Central memory CD4-positive, alpha-beta T cell (primary cell): ENCODE data around the gene ANKRD23.
"Not testable (repeated sequence)": the region's sequence is repeated elsewhere in the genome, so short reads cannot be mapped to it uniquely, and the experiment has no call there.

ENCODE experiments used
- DNase-seq: peaks from one replicate; pipeline ENCODE4 v3.0.0; 2022

ANKRD23 gene

GRCh38 chr2:96863056-96863455, 19.2 kb upstream of the ANKRD23 start:
- not testable (repeated sequence) for DNase-seq

- no peak for DNase-seq
These were observed 17.3 kb upstream of the ANKRD23 start for GRCh38 chr2:96861074-96861473.

- peak; percentile 30 for DNase-seq
These were observed 16.5 kb upstream of the ANKRD23 start for GRCh38 chr2:96860065-96861029.

GRCh38 chr2:96859681-96860064, 15.9 kb upstream of the ANKRD23 start:
- DNase-seq: no peak

GRCh38 chr2:96859099-96859649, 15.4 kb upstream of the ANKRD23 start:
- no peak for DNase-seq

GRCh38 chr2:96857667-96858372, 14.0 kb upstream of the ANKRD23 start, which contains the start of gene ANKRD39:
TSS of gene ANKRD39 (minus strand) at chr2:96858016. CDS start at chr2:96857987, 29 bp downstream.
- peak; percentile 98 for DNase-seq

- DNase-seq: peak; percentile 28
These were observed 13.2 kb upstream of the ANKRD23 start for GRCh38 chr2:96856776-96857666.

GRCh38 chr2:96853321-96853720, 9.5 kb upstream of the ANKRD23 start:
- no peak for DNase-seq

GRCh38 chr2:96852667-96853066, 8.8 kb upstream of the ANKRD23 start:
- DNase-seq: no peak

- no peak for DNase-seq
These were observed 4.4 kb upstream of the ANKRD23 start for GRCh38 chr2:96848264-96848663.

GRCh38 chr2:96847586-96847985, 3.8 kb upstream of the ANKRD23 start:
- DNase-seq: no peak

GRCh38 chr2:96846825-96847224, 3.0 kb upstream of the ANKRD23 start:
- DNase-seq: no peak

GRCh38 chr2:96844405-96844808, 586 bp upstream of the ANKRD23 start:
- DNase-seq: no peak

- DNase-seq: no peak
These were observed 1.2 kb downstream of the ANKRD23 start for GRCh38 chr2:96842600-96842999.

GRCh38 chr2:96841701-96842495, 1.9 kb downstream of the ANKRD23 start:
- DNase-seq: no peak

- no peak for DNase-seq
These were observed 3.7 kb downstream of the ANKRD23 start for GRCh38 chr2:96839875-96840850.

GRCh38 chr2:96839293-96839874, 4.4 kb downstream of the ANKRD23 start:
- DNase-seq: peak; percentile 86

GRCh38 chr2:96838345-96839292, 5.2 kb downstream of the ANKRD23 start:
- no peak for DNase-seq

- no peak for DNase-seq
These were observed 6.2 kb downstream of the ANKRD23 start for GRCh38 chr2:96837575-96837974.
